Regular cardiac myocyte (primary cell): ENCODE data around the gene GDI1. TPM values are rescaled to one million over a fixed set of nuclear protein-coding genes. Genes with fewer than 3 reads are reported as not detected.

ENCODE experiments used
- total RNA-seq: library from RNA; depleted of rRNA; stranded (reverse); fragments of >200 nt; gene quantifications from 2 replicates; pipeline ENCODE4 v1.2.3, GENCODE V29; 2014

Gene GDI1
- 114 and 157 TPM in 2 replicates for total RNA-seq

GRCh38 chrX:154436983-154437752 is at the start of gene GDI1:
Gene GDI1, plus strand, starts transcription at chrX:154437154. Its CDS starts 101 bp downstream, at chrX:154437255.

GRCh38 chrX:154397888-154398667 is 38.9 kb upstream of the GDI1 start, which contains the start of gene RPL10:
Gene RPL10, plus strand, starts transcription at chrX:154398377. Its CDS starts 143 bp downstream, at chrX:154398520.

DNA sequence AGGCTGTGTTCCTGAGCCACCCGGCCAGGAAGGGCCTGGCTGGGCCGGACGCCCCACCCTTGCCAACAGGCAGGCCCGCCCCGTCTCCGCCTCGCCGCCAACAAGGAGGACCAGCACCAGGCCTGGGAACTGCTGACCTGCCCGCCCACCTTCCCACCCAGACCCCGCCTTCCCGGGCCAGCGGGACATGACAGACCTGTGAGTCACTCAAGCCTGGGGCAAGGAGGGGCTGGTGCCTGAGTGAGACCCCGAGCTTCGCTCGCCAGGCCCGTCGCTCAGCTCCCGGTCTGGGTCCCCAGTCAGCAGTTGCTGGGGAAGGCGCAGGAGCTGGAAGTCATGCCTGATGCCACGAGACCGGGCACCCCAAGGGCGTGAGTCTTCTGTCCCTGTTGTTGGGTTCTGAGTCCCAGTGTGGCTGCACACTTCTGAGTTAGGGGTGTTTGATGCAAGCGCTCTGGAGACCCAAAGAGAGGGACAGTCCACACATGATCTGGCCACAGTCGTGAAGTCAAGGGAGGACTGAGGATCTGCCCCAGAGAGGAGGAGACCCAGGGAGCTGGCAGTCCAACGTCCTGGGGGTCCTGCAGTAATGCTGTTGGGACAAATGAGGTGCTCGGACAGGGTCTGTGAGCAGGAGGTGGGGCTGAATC is 27.6 kb upstream of the GDI1 start, which contains the start of gene DNASE1L1:
Gene DNASE1L1 (minus strand): TSS at position 33 of the 650 bp plus-strand sequence. CDS start 3,686 bp downstream, outside the sequence.

DNA sequence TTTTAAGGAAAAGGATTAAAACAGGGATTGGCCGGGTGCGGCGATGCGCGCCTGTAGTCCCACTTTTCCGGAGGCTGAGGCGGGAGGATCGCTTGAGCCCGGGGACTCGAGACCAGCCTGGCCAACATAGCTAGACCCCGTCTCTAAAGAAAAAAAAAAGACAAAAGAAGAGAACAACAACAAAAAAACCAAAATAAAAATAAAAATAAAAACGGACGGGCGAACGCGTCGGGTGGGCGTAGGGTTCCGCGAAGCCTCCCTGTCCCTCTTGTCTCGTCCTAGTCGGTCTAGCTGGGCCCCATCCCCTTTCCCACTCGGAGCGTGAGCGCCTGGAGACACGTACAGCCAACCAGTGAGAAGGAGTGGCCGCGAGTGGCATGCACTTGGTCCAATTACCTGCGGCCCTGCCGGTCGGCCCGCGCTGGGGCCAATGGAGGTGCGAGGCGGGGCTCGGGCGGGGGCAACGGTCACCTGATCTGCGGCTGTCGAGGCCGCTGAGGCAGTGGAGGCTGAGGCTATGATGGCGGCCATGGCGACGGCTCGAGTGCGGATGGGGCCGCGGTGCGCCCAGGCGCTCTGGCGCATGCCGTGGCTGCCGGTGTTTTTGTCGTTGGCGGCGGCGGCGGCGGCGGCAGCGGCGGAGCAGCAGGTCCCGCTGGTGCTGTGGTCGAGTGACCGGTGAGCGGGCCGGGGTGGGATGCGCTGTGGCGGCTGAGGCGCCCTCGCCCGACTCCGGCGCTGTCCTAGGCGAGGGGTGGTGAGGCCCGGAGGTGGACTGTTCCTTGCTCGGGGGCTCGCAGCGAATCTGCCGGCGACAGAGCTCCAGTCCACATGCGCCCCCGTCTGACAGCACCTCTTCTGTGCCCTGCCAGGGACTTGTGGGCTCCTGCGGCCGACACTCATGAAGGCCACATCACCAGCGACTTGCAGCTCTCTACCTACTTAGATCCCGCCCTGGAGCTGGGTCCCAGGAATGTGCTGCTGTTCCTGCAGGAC is 8.5 kb upstream of the GDI1 start, which contains the start of gene ATP6AP1:
Gene ATP6AP1 (plus strand): TSS at position 502 of the 996 bp plus-strand sequence. CDS start 16 bp downstream, at position 518.

DNA sequence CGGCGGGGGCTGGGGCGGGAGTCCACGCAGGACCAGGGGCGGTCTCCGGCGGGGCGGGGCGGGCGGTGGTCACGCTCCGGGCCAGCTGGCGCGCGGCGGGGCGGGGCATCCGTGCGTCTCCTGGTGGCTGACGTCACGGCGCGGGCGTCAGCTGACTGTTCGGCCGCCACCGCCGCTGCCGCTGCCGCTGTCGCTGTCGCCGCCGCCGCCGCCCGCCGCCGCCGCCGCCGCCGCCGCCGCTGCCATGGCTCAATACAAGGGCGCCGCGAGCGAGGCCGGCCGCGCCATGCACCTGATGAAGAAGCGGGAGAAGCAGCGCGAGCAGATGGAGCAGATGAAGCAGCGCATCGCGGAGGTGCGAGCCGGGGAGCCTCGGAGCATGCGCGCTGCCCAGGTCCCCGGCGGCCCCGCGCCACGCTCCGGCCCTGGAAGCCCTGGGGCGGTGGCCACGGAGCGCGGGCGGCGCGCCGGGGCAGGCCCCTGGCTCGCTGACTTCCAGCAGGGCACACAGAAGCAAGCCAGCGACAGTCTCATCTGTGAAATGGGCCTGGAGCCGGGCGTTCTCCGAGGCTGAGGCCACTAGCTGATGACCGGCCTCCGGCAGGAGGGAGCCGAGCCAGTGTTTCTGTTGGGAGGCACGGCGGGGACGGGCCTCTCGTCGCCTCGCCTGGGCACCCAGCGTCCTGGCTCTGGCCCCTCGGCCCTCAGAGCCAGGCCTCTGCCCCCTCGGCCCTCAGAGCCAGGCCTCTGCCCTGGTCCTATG is 7.2 kb downstream of the GDI1 start, which contains the start of gene FAM50A:
Gene FAM50A (plus strand): TSS at position 150 of the 763 bp plus-strand sequence. CDS start 95 bp downstream, at position 245.

DNA sequence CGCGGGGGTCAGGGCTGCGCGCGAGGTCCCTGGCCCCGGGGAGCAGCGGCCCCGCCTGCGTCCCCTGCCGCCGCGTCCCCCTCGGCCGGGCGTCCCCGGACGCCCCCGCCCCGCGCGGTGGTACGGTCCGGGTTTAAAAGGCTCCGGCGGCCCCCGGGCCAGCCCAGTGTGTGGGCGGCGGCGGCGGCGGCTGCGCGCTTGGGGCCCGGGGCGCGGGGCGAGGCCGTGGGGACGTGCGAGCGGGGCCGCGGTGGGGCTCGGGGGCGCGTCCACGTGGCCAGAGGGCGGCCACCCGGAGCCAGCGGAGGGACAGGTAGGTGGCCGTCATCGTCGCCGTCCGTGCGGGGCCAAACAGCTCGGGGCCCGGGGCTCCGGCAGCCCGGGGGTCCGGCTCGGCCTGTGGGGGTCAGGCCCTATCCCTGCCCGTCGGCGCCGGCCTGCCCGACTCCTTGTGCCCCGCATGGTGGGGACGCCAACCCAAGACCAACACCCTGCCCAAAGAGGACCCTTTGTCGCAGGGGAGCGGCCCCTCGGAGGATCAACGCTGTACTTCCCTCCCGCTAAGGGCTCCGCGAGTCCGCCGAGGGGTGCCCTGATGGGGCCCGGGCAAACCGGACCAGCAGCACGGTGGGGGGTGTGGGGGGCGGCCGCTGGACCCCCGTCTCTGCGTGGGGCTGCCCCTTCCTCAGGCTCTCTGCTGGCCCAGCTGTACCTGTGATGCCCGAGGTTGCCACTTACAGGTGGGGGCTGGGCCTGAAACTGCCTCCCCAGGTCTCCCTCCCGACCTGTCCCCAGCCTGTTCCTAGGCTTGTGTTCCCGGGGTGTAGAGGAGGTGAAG is 21.4 kb downstream of the GDI1 start, which contains the start of gene PLXNA3:
Gene PLXNA3 (plus strand): TSS at position 166 of the 838 bp plus-strand sequence. CDS start 1,903 bp downstream, outside the sequence.

DNA sequence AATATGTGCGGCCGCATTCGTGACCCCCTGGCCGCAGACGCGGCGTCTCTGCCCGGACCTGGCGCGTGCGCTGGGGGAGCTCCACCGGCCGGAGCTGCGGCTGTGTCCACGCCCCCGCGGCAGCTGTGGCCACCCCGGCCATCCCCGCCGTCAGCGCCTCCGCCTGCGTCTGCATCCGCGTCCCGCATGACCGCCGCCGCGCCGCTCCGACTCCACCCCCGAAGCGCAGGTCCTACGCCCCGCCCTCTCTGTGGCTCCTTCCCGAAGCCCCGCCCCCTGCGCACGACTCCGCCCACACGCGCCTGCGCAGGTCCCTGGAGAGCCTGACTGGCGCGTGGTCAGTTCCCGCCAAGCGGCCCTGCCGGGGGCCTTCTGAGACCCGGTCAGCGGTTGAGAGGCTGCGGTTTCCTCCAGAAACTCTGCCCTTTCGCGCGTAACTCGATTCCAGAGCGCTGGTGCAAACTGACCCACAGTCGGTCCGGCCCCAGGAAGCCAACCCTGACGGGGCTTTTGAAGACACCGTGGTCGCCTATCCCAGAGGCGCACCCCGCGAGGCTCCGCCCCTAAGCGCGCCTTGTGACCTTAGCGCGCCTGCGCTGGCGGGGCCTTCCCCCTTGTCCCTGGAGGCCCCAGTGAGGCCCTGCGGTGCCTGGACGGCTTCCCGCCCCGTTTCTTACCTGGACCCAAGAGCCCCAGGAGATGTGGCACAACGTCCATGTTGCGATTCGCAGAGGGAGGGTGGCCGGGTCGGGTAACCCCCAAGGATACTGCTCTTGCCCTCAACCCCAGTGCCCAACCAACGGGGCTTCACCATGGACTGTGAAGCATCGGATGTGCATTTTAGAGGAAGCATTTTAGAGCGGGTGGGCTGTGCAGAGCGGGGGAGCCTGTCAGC is 42.0 kb downstream of the GDI1 start, which contains the start of gene LAGE3:
Gene LAGE3 (minus strand): TSS at position 554 of the 895 bp plus-strand sequence. CDS start 366 bp downstream, at position 188.

DNA sequence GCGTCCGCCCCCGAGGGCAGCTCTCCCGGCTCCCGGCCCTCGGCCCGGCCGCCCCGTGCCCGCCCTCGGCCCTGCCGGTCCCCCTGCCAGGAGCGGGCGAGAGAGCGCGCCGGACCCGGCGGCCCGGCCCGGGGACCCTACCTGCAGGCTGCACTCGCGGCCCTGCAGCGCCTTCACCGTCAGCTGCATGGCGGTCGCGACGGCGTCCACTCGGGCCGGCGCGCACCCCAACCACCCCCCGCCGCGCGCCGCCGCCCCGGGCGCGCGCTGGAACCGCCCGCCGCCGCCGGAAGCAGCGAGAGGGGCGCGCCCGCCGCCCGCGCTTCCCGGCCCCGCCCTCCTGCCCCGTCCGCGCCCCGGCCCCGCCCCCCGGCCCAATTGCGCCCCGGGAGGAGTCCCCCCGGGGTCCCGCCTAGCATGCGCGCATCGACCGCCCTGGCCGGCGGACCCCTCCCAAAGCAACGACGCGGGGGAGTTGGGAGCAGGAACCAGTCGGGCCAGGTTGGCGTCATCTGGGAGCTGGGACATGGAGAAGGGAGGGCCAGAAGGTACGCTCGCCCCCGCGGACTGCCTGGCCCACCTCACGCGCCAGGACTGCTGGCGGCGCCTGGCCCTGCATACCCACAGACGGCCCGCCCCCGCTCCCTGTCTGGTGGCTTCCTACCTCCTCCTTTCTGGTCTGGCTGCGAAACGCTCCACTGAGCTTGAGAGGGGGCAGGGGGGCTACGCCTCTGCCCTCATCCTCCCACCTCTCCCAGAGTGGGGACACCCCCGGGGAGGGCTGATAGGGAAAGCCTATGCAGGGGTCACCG is 49.6 kb downstream of the GDI1 start, which contains the start of gene UBL4A:
Gene UBL4A (minus strand): TSS at position 220 of the 812 bp plus-strand sequence. CDS start 31 bp downstream, at position 189.

DNA sequence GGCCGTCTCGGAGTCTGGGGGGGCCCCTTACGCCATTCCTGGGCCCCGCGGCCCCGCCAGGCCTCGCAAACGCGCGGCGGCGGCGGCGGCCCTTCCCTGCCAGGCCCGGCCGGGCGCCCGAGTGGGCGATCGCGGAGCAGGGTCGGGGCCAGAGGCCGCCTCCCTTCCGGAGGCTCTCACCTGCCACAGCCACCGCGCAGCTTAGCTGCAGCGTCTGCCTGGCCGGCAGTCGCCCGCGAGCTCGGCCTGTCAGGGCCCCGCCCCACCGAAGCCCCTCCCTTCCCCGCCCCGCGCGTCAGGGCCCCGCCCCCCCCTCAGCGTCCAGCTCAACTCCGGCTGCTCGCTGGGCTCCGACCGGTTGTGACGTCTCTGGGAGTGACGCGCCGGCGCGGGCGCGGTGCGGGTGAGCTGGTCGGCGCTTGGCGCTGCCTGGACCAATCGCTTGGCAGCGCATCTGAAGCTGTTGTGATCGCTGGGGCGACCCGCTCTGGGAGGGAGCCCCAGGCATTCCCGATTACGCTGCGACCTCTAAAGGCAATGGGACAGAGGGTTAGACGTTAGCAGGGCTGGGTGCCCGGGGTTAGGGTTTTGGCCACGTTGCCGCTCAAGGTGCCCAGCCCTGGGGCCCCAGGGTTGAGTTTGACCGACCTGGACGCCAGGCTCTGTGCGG is 53.6 kb downstream of the GDI1 start, which contains the start of gene SLC10A3:
Gene SLC10A3 (minus strand): TSS at position 216 of the 670 bp plus-strand sequence. CDS start 1,689 bp downstream, outside the sequence.

Other genes starting within 250 kb of the GDI1 start
- not detected in 2 replicates for gene OPN1MW2, start 217.4 kb upstream of the GDI1 start, total RNA-seq
- gene OPN1MW3, start 179.6 kb upstream of the GDI1 start, total RNA-seq = not detected in 2 replicates
- gene TEX28, start 142.0 kb upstream of the GDI1 start, total RNA-seq = under 0.01 TPM in 1 of 2 replicates, not detected in the other
- gene TKTL1, start 141.4 kb upstream of the GDI1 start, total RNA-seq = not detected in 2 replicates
- gene FLNA, start 62.5 kb upstream of the GDI1 start, total RNA-seq = 2,015 and 2,065 TPM in 2 replicates
- gene EMD, start 57.9 kb upstream of the GDI1 start, total RNA-seq = 14.7 and 18.0 TPM in 2 replicates
- 2,943 and 5,659 TPM in 2 replicates for gene RPL10, start 38.8 kb upstream of the GDI1 start, total RNA-seq
- 62.6 and 66.7 TPM in 2 replicates for gene DNASE1L1, start 27.9 kb upstream of the GDI1 start, total RNA-seq
- gene TAFAZZIN, start 25.6 kb upstream of the GDI1 start, total RNA-seq = 10.4 and 13.8 TPM in 2 replicates
- gene ATP6AP1, start 8.5 kb upstream of the GDI1 start, total RNA-seq = 45.4 and 59.8 TPM in 2 replicates
- gene FAM50A, start 7.0 kb downstream of the GDI1 start, total RNA-seq = 71.0 and 92.2 TPM in 2 replicates
- 16.3 and 23.8 TPM in 2 replicates for gene PLXNA3, start 21.1 kb downstream of the GDI1 start, total RNA-seq
- 22.4 and 39.2 TPM in 2 replicates for gene LAGE3, start 42.1 kb downstream of the GDI1 start, total RNA-seq
- 42.4 and 51.3 TPM in 2 replicates for gene UBL4A, start 49.5 kb downstream of the GDI1 start, total RNA-seq
- gene SLC10A3, start 53.5 kb downstream of the GDI1 start, total RNA-seq = 20.3 and 26.8 TPM in 2 replicates
- 31.6 and 35.5 TPM in 2 replicates for gene FAM3A, start 79.1 kb downstream of the GDI1 start, total RNA-seq
- 29.0 and 62.9 TPM in 2 replicates for gene G6PD, start 109.7 kb downstream of the GDI1 start, total RNA-seq
- gene IKBKG, start 110.5 kb downstream of the GDI1 start, total RNA-seq = 11.6 and 15.3 TPM in 2 replicates
- gene CTAG1A, start 148.0 kb downstream of the GDI1 start, total RNA-seq = not detected in 2 replicates
- not detected in 2 replicates for gene CTAG1B, start 182.1 kb downstream of the GDI1 start, total RNA-seq
- not detected in 2 replicates for gene CTAG2, start 216.4 kb downstream of the GDI1 start, total RNA-seq